ENCODE measurements around the gene EEIG2. TPM values are rescaled to one million over a fixed set of nuclear protein-coding genes. Genes with fewer than 3 reads are reported as not detected.
"Not testable (repeated sequence)": the region's sequence is repeated elsewhere in the genome, so short reads cannot be mapped to it uniquely, and the experiment has no call there.

Gene EEIG2
- total RNA-seq, 2 donors from 2014 or later, result 7.0 to 9.2 TPM

DNA sequence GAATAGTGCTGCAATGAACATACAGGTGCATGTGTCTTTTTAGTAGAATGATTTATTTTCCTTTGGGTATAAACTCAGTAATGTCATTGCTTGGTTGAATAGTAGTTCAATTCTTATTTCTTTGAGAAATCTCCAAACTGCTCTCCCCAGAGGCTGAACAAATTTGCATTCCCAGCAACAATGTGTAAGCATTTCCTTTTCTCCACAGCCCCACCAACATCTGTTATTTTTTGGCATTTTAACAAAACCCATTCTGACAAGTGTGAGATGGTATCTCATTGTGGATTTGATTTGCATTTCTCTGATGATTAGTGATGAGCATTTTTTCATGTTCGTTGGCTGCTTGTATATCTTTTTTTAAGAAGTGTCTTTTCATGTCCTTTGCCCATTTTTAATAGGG, 21.9 kb upstream of the EEIG2 start:
- H3K27me3 ChIP-seq, result no peaks in the 10 kb centered on the region
- no peak overlapping the region for H3K27ac ChIP-seq
- 29 to 41% methylated on average over 1 of the region's 1 CpG for WGBS, 2 donors
- intact Hi-C loops (cut with DNase I), result no loop called here
- peaks cover 16% of the 10 kb centered on the region for H3K4me1 ChIP-seq
- H3K9me3 ChIP-seq, result no peaks in the 10 kb centered on the region
- TF ChIP-seq CTCF (IDR thresholded peaks at IDR 0.05) (no peak), POLR2A (IDR thresholded peaks at IDR 0.05) (no peak)
- no peaks in the 10 kb centered on the region for H3K36me3 ChIP-seq (replicated peaks in 1 of 2; ENCODE audit: insufficient read depth in 1 of 2, low read depth in 2 of 2)
- DNase-seq, result no peak
- ATAC-seq, result no peak
- H3K4me3 ChIP-seq, result no peak overlapping the region

GRCh38 chr1:108540977-108541376, 18.9 kb upstream of the EEIG2 start:
- DNase-seq (no peak), ATAC-seq (no peak)
- Histone ChIP-seq H3K9me3 (no peaks in the 10 kb centered on the region), H3K4me3 (no peak overlapping the region), H3K4me1 (no peaks in the 10 kb centered on the region), H3K36me3 (replicated peaks in 1 of 2; ENCODE audit: insufficient read depth in 1 of 2, low read depth in 2 of 2) (no peaks in the 10 kb centered on the region), H3K27ac (no peak overlapping the region), H3K27me3 (no peaks in the 10 kb centered on the region)
- 96 to 100% methylated on average over 1 of the region's 1 CpG for WGBS, 2 donors
- TF ChIP-seq POLR2A (IDR thresholded peaks at IDR 0.05) (no peak), CTCF (IDR thresholded peaks at IDR 0.05) (no peak)
- intact Hi-C loops (cut with DNase I), result no loop called here

- 74 to 79% methylated on average over 2 of the region's 2 CpGs for WGBS, 2 donors
- Histone ChIP-seq H3K9me3 (no peaks in the 10 kb centered on the region), H3K4me1 (no peaks in the 10 kb centered on the region), H3K36me3 (replicated peaks in 1 of 2; ENCODE audit: insufficient read depth in 1 of 2, low read depth in 2 of 2) (no peaks in the 10 kb centered on the region), H3K27ac (no peak overlapping the region), H3K27me3 (no peaks in the 10 kb centered on the region), H3K4me3 (no peak overlapping the region)
- no peak for TF ChIP-seq POLR2A (IDR thresholded peaks at IDR 0.05)
- intact Hi-C loops (cut with DNase I), result no loop called here
- DNase-seq (no peak), ATAC-seq (no peak)
Observed at GRCh38 chr1:108541861-108542260, 18.0 kb upstream of the EEIG2 start.

- H3K27ac ChIP-seq; H3K36me3 ChIP-seq (replicated peaks in 1 of 2; ENCODE audit: insufficient read depth in 1 of 2, low read depth in 2 of 2); DNase-seq; intact Hi-C loops (cut with DNase I); H3K4me3 ChIP-seq; ATAC-seq; H3K4me1 ChIP-seq; H3K9me3 ChIP-seq; H3K27me3 ChIP-seq: not testable (repeated sequence)
- WGBS, 2 donors, result 84 to 86% methylated on average over 4 of the region's 4 CpGs
Observed at GRCh38 chr1:108547493-108547892, 12.4 kb upstream of the EEIG2 start.

DNA sequence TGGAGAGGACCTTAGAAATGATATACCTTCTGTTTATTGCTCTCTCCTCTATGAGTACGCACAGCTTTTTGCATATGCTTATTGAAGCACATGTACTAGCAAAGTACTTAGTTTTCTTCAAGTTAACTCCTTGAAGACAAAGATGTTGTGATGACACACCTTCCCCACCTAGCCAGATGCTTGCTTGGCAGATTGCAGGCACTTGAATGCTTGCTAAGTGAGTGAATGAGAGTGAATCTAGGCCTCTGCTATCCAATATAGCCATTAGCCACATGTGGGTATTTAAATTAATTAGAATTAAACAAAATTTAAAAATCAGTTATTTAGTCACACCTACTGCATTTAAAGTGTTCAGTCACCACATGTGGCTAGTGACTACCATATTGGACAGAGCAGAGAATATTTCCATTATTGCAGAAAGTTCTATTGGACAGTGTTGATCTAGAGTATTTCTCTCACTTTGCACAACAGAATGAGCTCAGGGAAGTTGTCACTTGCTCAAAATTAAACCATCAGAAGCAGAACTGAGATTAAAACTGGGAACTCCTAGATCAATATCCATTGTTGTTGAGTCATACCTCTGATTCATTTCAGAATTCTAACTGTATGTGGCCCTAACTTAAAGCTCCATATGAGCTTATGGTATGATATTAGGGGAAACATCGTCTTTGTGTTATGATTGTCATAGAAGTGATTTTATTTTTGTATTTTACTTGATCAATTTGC, 8.6 kb upstream of the EEIG2 start:
- intact Hi-C loops (cut with DNase I), result no loop called here
- Histone ChIP-seq H3K4me1 (no peaks in the 10 kb centered on the region), H3K27me3 (no peaks in the 10 kb centered on the region), H3K4me3 (no peak overlapping the region), H3K9me3 (no peaks in the 10 kb centered on the region), H3K27ac (peak overlapping the region in 1 of 4 donors; percentile 21), H3K36me3 (replicated peaks in 1 of 2; ENCODE audit: insufficient read depth in 1 of 2, low read depth in 2 of 2) (no peaks in the 10 kb centered on the region)
- ATAC-seq (no peak), DNase-seq (no peak)
- WGBS, 2 donors, result 72 to 83% methylated on average over 2 of the region's 2 CpGs
- TF ChIP-seq CTCF (IDR thresholded peaks at IDR 0.05) (no peak), POLR2A (IDR thresholded peaks at IDR 0.05) (no peak)

DNA sequence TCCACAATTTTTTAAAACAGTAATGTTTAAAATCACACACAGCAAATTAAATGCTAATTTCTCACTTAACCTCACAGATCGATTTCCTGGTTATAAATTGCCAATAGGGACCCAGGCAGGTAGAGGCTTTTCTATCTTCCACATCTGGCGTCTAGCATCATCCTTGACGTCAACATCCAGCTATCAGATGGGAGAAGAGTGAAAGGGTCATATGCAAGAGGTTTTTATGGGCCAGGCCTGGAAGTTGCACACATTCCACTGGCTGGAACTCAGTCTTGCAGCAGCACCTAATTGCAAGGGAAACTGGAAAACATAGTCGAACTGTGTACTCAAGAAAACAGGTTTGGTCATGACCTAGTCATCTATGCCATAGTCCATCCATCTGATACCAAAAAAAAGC, 6.0 kb upstream of the EEIG2 start:
- intact Hi-C loops (cut with DNase I), result no loop called here
- WGBS, 2 donors, result 72 to 75% methylated on average over 4 of the region's 4 CpGs
- DNase-seq, result no peak

More for the DNA sequence above, 6.0 kb upstream of the EEIG2 start:
- Histone ChIP-seq H3K9me3 (no peaks in the 10 kb centered on the region), H3K27ac (no peak overlapping the region), H3K4me3 (no peak overlapping the region), H3K36me3 (replicated peaks in 1 of 2; ENCODE audit: insufficient read depth in 1 of 2, low read depth in 2 of 2) (no peaks in the 10 kb centered on the region), H3K4me1 (no peaks in the 10 kb centered on the region), H3K27me3 (no peaks in the 10 kb centered on the region)
- TF ChIP-seq POLR2A (IDR thresholded peaks at IDR 0.05) (no peak), CTCF (IDR thresholded peaks at IDR 0.05) (no peak)
- ATAC-seq, result no peak

Measured in body of pancreas (tissue), 4 donors.